ENCODE results near the gene CACNB4.
"Not testable (repeated sequence)": the region's sequence is repeated elsewhere in the genome, so short reads cannot be mapped to it uniquely, and the experiment has no call there.

DNA sequence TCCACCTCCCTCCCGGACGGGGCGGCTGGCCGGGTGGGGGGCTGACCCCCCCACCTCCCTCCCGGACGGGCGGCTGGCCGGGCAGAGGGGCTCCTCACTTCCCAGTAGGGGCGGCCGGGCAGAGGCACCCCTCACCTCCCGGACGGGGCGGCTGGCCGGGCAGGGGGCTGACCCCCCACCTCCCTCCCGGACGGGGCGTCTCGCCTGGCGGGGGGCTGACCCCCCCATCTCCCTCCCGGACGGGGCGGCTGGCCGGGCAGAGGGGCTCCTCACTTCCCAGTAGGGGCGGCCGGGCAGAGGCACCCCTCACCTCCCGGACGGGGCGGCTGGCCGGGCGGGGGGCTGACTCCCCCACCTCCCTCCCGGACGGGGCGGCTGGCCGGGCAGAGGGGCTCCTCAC lies 223.2 kb downstream of the CACNB4 start:
- TF ChIP-seq, protein P1, sequence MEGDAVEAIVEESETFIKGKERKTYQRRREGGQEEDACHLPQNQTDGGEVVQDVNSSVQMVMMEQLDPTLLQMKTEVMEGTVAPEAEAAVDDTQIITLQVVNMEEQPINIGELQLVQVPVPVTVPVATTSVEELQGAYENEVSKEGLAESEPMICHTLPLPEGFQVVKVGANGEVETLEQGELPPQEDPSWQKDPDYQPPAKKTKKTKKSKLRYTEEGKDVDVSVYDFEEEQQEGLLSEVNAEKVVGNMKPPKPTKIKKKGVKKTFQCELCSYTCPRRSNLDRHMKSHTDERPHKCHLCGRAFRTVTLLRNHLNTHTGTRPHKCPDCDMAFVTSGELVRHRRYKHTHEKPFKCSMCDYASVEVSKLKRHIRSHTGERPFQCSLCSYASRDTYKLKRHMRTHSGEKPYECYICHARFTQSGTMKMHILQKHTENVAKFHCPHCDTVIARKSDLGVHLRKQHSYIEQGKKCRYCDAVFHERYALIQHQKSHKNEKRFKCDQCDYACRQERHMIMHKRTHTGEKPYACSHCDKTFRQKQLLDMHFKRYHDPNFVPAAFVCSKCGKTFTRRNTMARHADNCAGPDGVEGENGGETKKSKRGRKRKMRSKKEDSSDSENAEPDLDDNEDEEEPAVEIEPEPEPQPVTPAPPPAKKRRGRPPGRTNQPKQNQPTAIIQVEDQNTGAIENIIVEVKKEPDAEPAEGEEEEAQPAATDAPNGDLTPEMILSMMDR (conservative IDR thresholded peaks at IDR 0.05; ENCODE audit: low read depth, low read length), result not testable (repeated sequence)
- not testable (repeated sequence) for TF ChIP-seq EZH2 (IDR thresholded peaks at IDR 0.05; ENCODE audit: low read length, unreplicated experiment); EZH2phosphoT487 (IDR thresholded peaks at IDR 0.05; ENCODE audit: borderline replicate concordance, low read length)

Data from PC-3 (cell line).